Activated B cell treated with CpG ODN at 0.5 μM for 24 hours (primary cell): ENCODE data around the gene CCDC159. TPM values are rescaled to one million over a fixed set of nuclear protein-coding genes. Genes with fewer than 3 reads are reported as not detected.

ENCODE experiments used
- ATAC-seq: fragments of 200-7000 bp; cut with Tn5 transposase; one replicate; pipeline ENCODE4 v1.10.0; 2021; ENCODE audit warnings: low read depth, mild to moderate bottlenecking, moderate library complexity
- CTCF ChIA-PET: fragments of 350-600 bp; sonication (Branson Sonifier 250); formaldehyde crosslinking; loops from one replicate; lab custom pipeline; 2021; ENCODE audit warnings: antibody characterized with exemption; lab: Charles Lee
- POLR2A ChIA-PET: fragments of 350-600 bp; sonication (Branson Sonifier 250); formaldehyde crosslinking; loops from one replicate; lab custom pipeline; 2021; ENCODE audit warnings: antibody characterized with exemption; lab: Charles Lee
- DNase-seq: peaks from one replicate; pipeline ENCODE4 v3.0.0; 2022
- H3K27ac Mint-ChIP-seq: one replicate; pipeline ENCODE4 v1.8.0; 2020; ENCODE audit warnings: mixed read lengths
- H3K27me3 Mint-ChIP-seq: one replicate; pipeline ENCODE4 v1.8.0; 2021; ENCODE audit warnings: mixed read lengths
- H3K36me3 Mint-ChIP-seq: one replicate; pipeline ENCODE4 v1.8.0; 2021; ENCODE audit warnings: low read depth, mixed read lengths
- H3K4me1 Mint-ChIP-seq: one replicate; pipeline ENCODE4 v1.8.0; 2021; ENCODE audit warnings: mixed read lengths
- H3K4me3 Mint-ChIP-seq: one replicate; pipeline ENCODE4 v1.8.0; 2020; ENCODE audit warnings: mild to moderate bottlenecking, mixed read lengths
- H3K9me3 Mint-ChIP-seq: one replicate; pipeline ENCODE4 v1.8.0; 2020; ENCODE audit warnings: mixed read lengths
- CTCF ChIP-seq: fragments of 200-600 bp; IDR thresholded peaks from one replicate; pipeline ENCODE4 v1.8.0; 2022; ENCODE audit warnings: antibody characterized with exemption, mild to moderate bottlenecking
- intact Hi-C: fragments of 100-400 bp; cut with micrococcal nuclease; formaldehyde crosslinking; loops from one replicate; pipeline ENCODE4 v1.15.1; 2024
- total RNA-seq: library from RNA; stranded (reverse); gene quantifications from 2 replicates; pipeline ENCODE4 v1.2.3, GENCODE V29; 2022

The CCDC159 gene
- total RNA-seq, 1 donor from 2014 or later = 32.1 TPM

- DNase-seq (no peak), ATAC-seq (no peak)
- H3K9me3 Mint-ChIP-seq = no peaks in the 10 kb centered on the region
- H3K4me3 Mint-ChIP-seq = no peak overlapping the region
- H3K27me3 Mint-ChIP-seq = no peaks in the 10 kb centered on the region
- POLR2A ChIA-PET = interaction anchor here (0.6 to 4.6 kb wide), 3 partner anchors 10 to 36 kb away, joined by 4 to 60 read pairs (median 32); partner anchors contain the start of genes RGL3 and SWSAP1
- H3K27ac Mint-ChIP-seq = no peak overlapping the region
- TF ChIP-seq CTCF = no peak
- intact Hi-C loops = no loop called here
- H3K4me1 Mint-ChIP-seq = peaks cover 49% of the 10 kb centered on the region
- CTCF ChIA-PET = interaction anchor here (0.6 to 2.8 kb wide), 3 partner anchors 10 to 224 kb away, joined by 3 to 16 read pairs (median 3); partner anchors contain the start of gene SWSAP1
- no peaks in the 10 kb centered on the region for H3K36me3 Mint-ChIP-seq
Observed at GRCh38 chr19:11384778-11385129, 38.4 kb downstream of the CCDC159 start.

- ATAC-seq (peak; percentile 50), DNase-seq (no peak)
- H3K4me3 Mint-ChIP-seq = no peak overlapping the region
- peaks cover 28% of the 10 kb centered on the region for H3K4me1 Mint-ChIP-seq
- TF ChIP-seq CTCF = no peak
- H3K27ac Mint-ChIP-seq = peak overlapping the region; percentile 26
- H3K9me3 Mint-ChIP-seq = peaks cover 2% of the 10 kb centered on the region
- ChIA-PET CTCF (interaction anchor here (1.0 kb wide), 1 partner anchor 48 kb away, joined by 4 read pairs; the partner anchor contains the start of genes ODAD3 and PRKCSH), POLR2A (interaction anchor here (1.3 kb wide), 1 partner anchor 12 kb away, joined by 6 read pairs; the partner anchor contains the start of gene SWSAP1)
- intact Hi-C loops = no loop called here
- no peaks in the 10 kb centered on the region for H3K27me3 Mint-ChIP-seq
- no peaks in the 10 kb centered on the region for H3K36me3 Mint-ChIP-seq
Observed at GRCh38 chr19:11387162-11388034, 41.1 kb downstream of the CCDC159 start.

- CTCF ChIA-PET = interaction anchor here (2.8 kb wide), 1 partner anchor 9 kb away, joined by 10 read pairs; no protein-coding TSS in a partner anchor
- H3K9me3 Mint-ChIP-seq = peaks cover 2% of the 10 kb centered on the region
- TF ChIP-seq CTCF = no peak
- H3K27ac Mint-ChIP-seq = no peak overlapping the region
- POLR2A ChIA-PET = interaction anchor here (0.6 kb wide), 1 partner anchor 28 kb away, joined by 3 read pairs; no protein-coding TSS in a partner anchor
- H3K4me3 Mint-ChIP-seq = no peak overlapping the region
- H3K36me3 Mint-ChIP-seq = no peaks in the 10 kb centered on the region
- no peak for DNase-seq
- peaks cover 3% of the 10 kb centered on the region for H3K27me3 Mint-ChIP-seq
- ATAC-seq = no peak
- intact Hi-C loops = no loop called here
- H3K4me1 Mint-ChIP-seq = peaks cover 21% of the 10 kb centered on the region
Observed at GRCh38 chr19:11390359-11390758, 44.0 kb downstream of the CCDC159 start.

- H3K36me3 Mint-ChIP-seq = no peaks in the 10 kb centered on the region
- POLR2A ChIA-PET = no interaction called here
- intact Hi-C loops = no loop called here
- no peak overlapping the region for H3K27ac Mint-ChIP-seq
- ATAC-seq = no peak
- H3K4me1 Mint-ChIP-seq = peaks cover 21% of the 10 kb centered on the region
- peaks cover 2% of the 10 kb centered on the region for H3K9me3 Mint-ChIP-seq
- CTCF ChIA-PET = interaction anchor here (1.5 to 2.8 kb wide), 2 partner anchors 8 to 10 kb away, joined by 4 to 10 read pairs; no protein-coding TSS in a partner anchor
- no peak for TF ChIP-seq CTCF
- DNase-seq = no peak
- peaks cover 3% of the 10 kb centered on the region for H3K27me3 Mint-ChIP-seq
- H3K4me3 Mint-ChIP-seq = no peak overlapping the region
Observed at GRCh38 chr19:11390933-11391680, 44.8 kb downstream of the CCDC159 start.
